K562 (cell line): Measurements from ENCODE around the gene AMPD3. TPM values are rescaled to one million over a fixed set of nuclear protein-coding genes. Genes with fewer than 3 reads are reported as not detected.

Source experiments
- ATAC-seq: fragments of 200-7000 bp; cut with Tn5 transposase; 3 replicates; pipeline ENCODE4 v1.9.1; 2020; ENCODE audit warnings: moderate library complexity
- BruUV-seq: library from RNA; stranded (reverse); fragments of 400-500 nt; replicated peaks from 2 replicates; lab custom pipeline; 2021; lab: Mats Ljungman, UMichigan
- CTCF ChIA-PET: fragments of 300-600 bp; formaldehyde crosslinking; extraction: SDS; loops from one replicate; lab custom pipeline; 2021; ENCODE audit warnings: low intra/inter-chr PET ratio; lab: Yijun Ruan, JAX
- POLR2A ChIA-PET: fragments of 300-600, 350-650 bp; sonication (Branson Sonifier 250); formaldehyde crosslinking; extraction: SDS; loops from one replicate; lab custom pipeline; 2021; ENCODE audit warnings: antibody characterized with exemption, inconsistent platforms; lab: Yijun Ruan, JAX
- DNase-seq, 4 experiments: peaks; one replicate each; pipeline versions ENCODE4 v3.0.0 to v3.0.0-alpha.2; 2011 to 2018; ENCODE audit warnings: low spot score in 3 of 4, mixed read lengths in 3 of 4; ENCODE audit errors: extremely low read depth in 1 of 4
- FAIRE-seq: peaks from 2 replicates; lab custom pipeline; 2011; peaks lifted over from hg19 to GRCh38; lab: Jason Lieb, UNC
- H2AFZ ChIP-seq: 2 replicates; pipeline ENCODE4 v1.6.0; 2011; ENCODE audit warnings: low read depth, low read length, control low read depth, inconsistent platforms
- H3K27ac ChIP-seq: fragments of 200-600 bp; 3 replicates; pipeline ENCODE4 v1.8.0; 2011; ENCODE audit warnings: low read depth, mild to moderate bottlenecking, control low read depth, inconsistent platforms, low read length, moderate library complexity, mixed read lengths; ENCODE audit errors: extremely low read depth
- H3K27me3 ChIP-seq, 2 experiments: fragments of 300-600 bp in 1 of 2; 2 replicates in 1 of 2; 3 replicates in 1 of 2; pipeline versions ENCODE4 v1.6.0 to v1.8.0; 2011; ENCODE audit warnings: inconsistent platforms in 2 of 2, low read length in 2 of 2, mild to moderate bottlenecking in 1 of 2, mixed read lengths in 1 of 2, moderate library complexity in 1 of 2; ENCODE audit not compliant: control insufficient read depth in 2 of 2, insufficient read depth in 2 of 2
- H3K36me3 ChIP-seq: fragments of 300-600 bp; 3 replicates; pipeline ENCODE4 v1.8.0; 2011; ENCODE audit warnings: mild to moderate bottlenecking, low read length, inconsistent platforms; ENCODE audit not compliant: control insufficient read depth, insufficient read depth
- H3K4me1 ChIP-seq, 2 experiments: fragments of 200-600 bp in 1 of 2; replicated peaks in 1 of 2; 2 replicates in 1 of 2; 3 replicates in 1 of 2; pipeline versions ENCODE4 v1.5.1 to v1.8.0; 2011; ENCODE audit warnings: inconsistent platforms in 2 of 2, low read length in 2 of 2, mild to moderate bottlenecking in 1 of 2, mixed read lengths in 1 of 2, moderate library complexity in 1 of 2; ENCODE audit not compliant: control insufficient read depth in 2 of 2, insufficient read depth in 2 of 2
- H3K4me2 ChIP-seq: 2 replicates; pipeline ENCODE4 v1.6.1; 2011; ENCODE audit warnings: low read length, control low read depth, inconsistent platforms, mixed read lengths; ENCODE audit not compliant: insufficient read depth
- H3K4me3 ChIP-seq: fragments of 200-600 bp; sonication (generic), shearing (Covaris generic); 2 replicates; pipeline ENCODE4 v1.5.1; 2016; ENCODE audit warnings: control low read depth, inconsistent platforms
- H3K79me2 ChIP-seq: fragments of 200-600 bp; 3 replicates; pipeline ENCODE4 v1.8.0; 2011; ENCODE audit warnings: low read length, inconsistent platforms; ENCODE audit not compliant: control insufficient read depth, insufficient read depth
- H3K9ac ChIP-seq, 2 experiments: 2 replicates each; pipeline versions ENCODE4 v1.6.0 to v1.6.1; 2011; ENCODE audit warnings: low read depth in 2 of 2, low read length in 2 of 2, control low read depth in 1 of 2, inconsistent platforms in 1 of 2, mild to moderate bottlenecking in 1 of 2, mixed read lengths in 1 of 2; ENCODE audit not compliant: insufficient read depth in 1 of 2
- H3K9me1 ChIP-seq: one replicate; pipeline ENCODE4 v1.6.0; 2011; ENCODE audit warnings: inconsistent platforms, mild to moderate bottlenecking, low read length, moderate library complexity; ENCODE audit not compliant: control insufficient read depth, insufficient read depth
- H3K9me3 ChIP-seq: replicated peaks from 2 replicates; pipeline ENCODE4 v1.5.1; 2011; ENCODE audit warnings: low read depth, low read length, inconsistent platforms; ENCODE audit not compliant: control insufficient read depth, insufficient read depth
- H4K20me1 ChIP-seq: replicated peaks from 2 replicates; pipeline ENCODE4 v1.6.1; 2011; ENCODE audit warnings: low read length, inconsistent platforms, mixed read lengths; ENCODE audit not compliant: control insufficient read depth, insufficient read depth
- CHD4 ChIP-seq: fragments of 200-600 bp; sonication (generic); IDR thresholded peaks from 3 replicates; pipeline ENCODE4 v1.6.1; 2012; ENCODE audit warnings: low read depth, mild to moderate bottlenecking, mixed read lengths, low read length, inconsistent platforms; ENCODE audit not compliant: insufficient read depth, insufficient replicate concordance, poor library complexity, severe bottlenecking
- ETS1 ChIP-seq: conservative IDR thresholded peaks from 2 replicates; pipeline ENCODE4 v1.6.1; 2011; ENCODE audit warnings: low read depth, mild to moderate bottlenecking, low read length; ENCODE audit not compliant: control insufficient read depth
- ETV6 ChIP-seq, 3 experiments: fragments of 150-350 bp in 1 of 3; sonication (generic) in 1 of 3; formaldehyde crosslinking in 1 of 3; IDR thresholded peaks; 2 replicates each; pipeline versions ENCODE4 v1.6.1 to v1.8.0; 2014 to 2022; ENCODE audit warnings: borderline replicate concordance in 2 of 3, low read depth in 2 of 3, antibody characterized with exemption in 1 of 3, low read length in 1 of 3, mild to moderate bottlenecking in 1 of 3, missing genetic modification reagents in 1 of 3
- HMBOX1 ChIP-seq: sonication (generic); IDR thresholded peaks from 2 replicates; pipeline ENCODE4 v1.6.1; 2016
- PPARD ChIP-seq: fragments of 250-450 bp; sonication (Bioruptor Pico); IDR thresholded peaks from 2 replicates; pipeline ENCODE4 v1.8.0; 2022; ENCODE audit warnings: inconsistent platforms, mild to moderate bottlenecking, moderate library complexity
- RBM25 ChIP-seq: fragments of 200-400 bp; formaldehyde crosslinking; IDR thresholded peaks from 2 replicates; pipeline ENCODE4 v1.6.1; 2018; ENCODE audit warnings: low read length, low read depth, moderate library complexity; ENCODE audit not compliant: severe bottlenecking
- SAFB ChIP-seq: fragments of 200-400 bp; formaldehyde crosslinking; IDR thresholded peaks from 2 replicates; pipeline ENCODE4 v1.6.1; 2017; ENCODE audit warnings: low read depth, low read length, borderline replicate concordance
- SMARCC2 ChIP-seq: fragments of 450-650 bp; IDR thresholded peaks from 2 replicates; pipeline ENCODE4 v1.6.1; 2017; ENCODE audit warnings: antibody characterized with exemption, moderate library complexity, mild to moderate bottlenecking, low read depth
- THRAP3 ChIP-seq: fragments of 450-650 bp; IDR thresholded peaks from 2 replicates; pipeline ENCODE4 v1.6.1; 2016; ENCODE audit warnings: mild to moderate bottlenecking, inconsistent platforms, borderline replicate concordance
- ZNF197 ChIP-seq: fragments of 200-800 bp; sonication (Bioruptor generic); IDR thresholded peaks from 2 replicates; pipeline ENCODE4 v1.6.1; 2016; ENCODE audit warnings: low read depth, missing genetic modification characterization, missing compliant biosample characterization
- ZNF347 ChIP-seq: fragments of 450-650 bp; formaldehyde crosslinking; IDR thresholded peaks from 2 replicates; pipeline ENCODE4 v1.4.0; 2020; ENCODE audit warnings: low read depth, mild to moderate bottlenecking, moderate library complexity
- ZNF830 ChIP-seq: fragments of 250-450 bp; sonication (Bioruptor Pico); IDR thresholded peaks from 2 replicates; pipeline ENCODE4 v1.5.0; 2021; ENCODE audit warnings: mild to moderate bottlenecking
- WGBS: fragments of 100-300 bp; shearing (Covaris generic); methylation state at CpG from one replicate; pipeline ENCODE4 v1.1.6; 2016; ENCODE audit warnings: low coverage, mixed read lengths; ENCODE audit not compliant: insufficient coverage; ENCODE audit errors: missing lambda C conversion rate; 5-methylcytosine and 5-hydroxymethylcytosine counted together
- in situ Hi-C: fragments of 300-500 bp; cut with MboI; formaldehyde crosslinking; loops from 4 replicates; pipeline ENCODE4 v1.15.0; 2018; ENCODE audit warnings: inconsistent platforms, mixed read lengths
- intact Hi-C: fragments of 100-400 bp; cut with micrococcal nuclease; formaldehyde crosslinking; loops from 2 replicates; pipeline ENCODE4 v1.14.2; 2022
- polyA plus RNA-seq, 8 experiments: library from polyadenylated mRNA; depleted of rRNA in 4 of 8; stranded (reverse) in 5 of 8; unstranded in 3 of 8; fragments of >200 nt; fragmentation: Nextera tagmentation in 2 of 8; fragmentation: Illumina TruSeq in 1 of 8; extraction: Ambion mirVana in 2 of 8; extraction: Trizol in 1 of 8; gene quantifications; 2 replicates each; pipeline versions ENCODE4 v1.2.1 to v1.2.3, GENCODE V29; 2011 to 2014; ENCODE audit warnings: inconsistent platforms in 1 of 8, missing spikeins in 1 of 8
- total RNA-seq, 7 experiments: library from RNA; depleted of rRNA in 6 of 7; stranded (reverse); fragments of >200 nt in 6 of 7; fragmentation: Illumina TruSeq in 2 of 7; extraction: Trizol in 2 of 7; gene quantifications; 2 replicates each; pipeline versions ENCODE4 v1.2.1 to v1.2.3, GENCODE V29; 2011 to 2021; ENCODE audit warnings: low replicate concordance in 1 of 7

The AMPD3 gene
- total and polyA plus RNA-seq, 9 of the 15 experiments (the other 6 are each of a cell fraction or from before 2014, with no cell fraction given) = 4.4 to 23.6 (median 11.2) TPM

DNA sequence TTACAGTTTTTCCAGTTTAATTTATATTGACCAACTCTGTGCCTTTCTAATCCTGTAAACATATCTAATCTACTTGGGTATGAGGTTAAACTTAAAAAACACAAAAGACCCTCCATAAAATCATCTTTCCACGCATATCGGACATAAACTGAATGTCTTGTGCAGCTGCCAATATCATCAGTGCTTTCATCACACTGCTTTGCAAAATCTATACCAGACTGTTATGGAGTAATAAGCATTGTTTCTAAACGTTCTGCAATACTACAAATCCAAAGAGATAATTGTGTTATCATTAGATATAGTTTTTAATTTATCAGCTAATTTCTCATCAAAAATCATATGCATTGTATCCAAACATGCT, 36.1 kb upstream of the AMPD3 start:
- Histone ChIP-seq H3K79me2 (no peaks in the 10 kb centered on the region), H3K27ac (no peak overlapping the region), H3K9me1 (no peaks in the 10 kb centered on the region), H3K9me3 (no peaks in the 10 kb centered on the region), H3K4me1 (peaks cover 6 to 9% of the 10 kb centered on the region in 2 experiments; a peak in 2 of 5 replicates), H3K4me3 (no peak overlapping the region)
- BruUV-seq = no TSS peak
- no peak for DNase-seq
- CTCF ChIA-PET = no interaction called here
- no peak for ATAC-seq
- TF ChIP-seq HMBOX1 (no peak), CHD4 (no peak), SAFB (no peak), PPARD (CRISPR knock-in tag) (no peak), RBM25 (no peak), ETV6 (IDR thresholded peaks at IDR 0.05; ENCODE audit: borderline replicate concordance in 1 of 2, low read depth in 2 of 2, low read length in 1 of 2) (no peak), ETV6 (CRISPR knock-in tag; IDR thresholded peaks at IDR 0.05; ENCODE audit: borderline replicate concordance) (no peak), ZNF197 (CRISPR knock-in tag) (no peak), THRAP3 (no peak), SMARCC2 (no peak), ZNF347 (no peak), ZNF830 (CRISPR knock-in tag) (no peak), ETS1 (no peak)
- TF ChIP-seq, all 486 proteins: peak for 0
- H3K4me2 ChIP-seq = no peak overlapping the region
- no peak for FAIRE-seq
- no peak overlapping the region for H2AFZ ChIP-seq
- WGBS = 43% methylated on average over 3 of the region's 3 CpGs
- H3K36me3 ChIP-seq = no peaks in the 10 kb centered on the region
- POLR2A ChIA-PET = interaction anchor here (0.6 to 0.9 kb wide), 4 partner anchors 10 to 240 kb away, joined by 3 to 5 read pairs (median 4); no protein-coding TSS in a partner anchor
- in situ Hi-C loops (no loop called here), intact Hi-C loops (loop anchor here (10.0 kb wide), 1 partner anchor 206 kb away; no protein-coding TSS in a partner anchor)
- no peaks in the 10 kb centered on the region for H4K20me1 ChIP-seq
- no peaks in the 10 kb centered on the region for H3K27me3 ChIP-seq
- H3K9ac ChIP-seq = no peak overlapping the region
